GM06990 (cell line): Measurements from ENCODE around the gene HEXIM1.

Experiments
- DNase-seq: peaks from one replicate; pipeline ENCODE4 v3.0.0-alpha.2; 2011; ENCODE audit not compliant: insufficient read length; ENCODE audit errors: extremely low read depth
- H3K27me3 ChIP-seq: replicated peaks from 2 replicates; pipeline ENCODE4 v1.6.0; 2011; ENCODE audit warnings: low read length; ENCODE audit not compliant: control insufficient read depth, insufficient read depth
- H3K36me3 ChIP-seq: 2 replicates; pipeline ENCODE4 v1.5.1; 2011; ENCODE audit warnings: low read length; ENCODE audit not compliant: control insufficient read depth, insufficient read depth
- H3K4me3 ChIP-seq: replicated peaks from 2 replicates; pipeline ENCODE4 v1.5.1; 2011; ENCODE audit warnings: low read depth, mild to moderate bottlenecking, control low read depth, low read length
- CTCF ChIP-seq: IDR thresholded peaks from 2 replicates; pipeline ENCODE4 v1.5.1; 2011; ENCODE audit warnings: low read length, control low read depth, mild to moderate bottlenecking, inconsistent platforms; ENCODE audit not compliant: insufficient read depth, poor library complexity, severe bottlenecking

HEXIM1 gene

GRCh38 chr17:45146166-45146565 is 2.1 kb upstream of the HEXIM1 start:
- Histone ChIP-seq H3K4me3 (no peak overlapping the region), H3K27me3 (no peaks in the 10 kb centered on the region), H3K36me3 (no peaks in the 10 kb centered on the region; the same call in 1 of the 2 replicates)
- no peak for DNase-seq
- no peak for TF ChIP-seq CTCF

- H3K4me3 ChIP-seq, result peak overlapping the region; percentile 73
- no peak for TF ChIP-seq CTCF
- no peak for DNase-seq
- H3K36me3 ChIP-seq, result no peaks in the 10 kb centered on the region; the same call in 1 of the 2 replicates
- no peaks in the 10 kb centered on the region for H3K27me3 ChIP-seq
Measured at GRCh38 chr17:45146592-45146889, 1.7 kb upstream of the HEXIM1 start.

GRCh38 chr17:45146890-45147580 is 1.2 kb upstream of the HEXIM1 start:
- TF ChIP-seq CTCF, result no peak
- no peak for DNase-seq
- no peaks in the 10 kb centered on the region for H3K27me3 ChIP-seq
- no peaks in the 10 kb centered on the region; the same call in 1 of the 2 replicates for H3K36me3 ChIP-seq
- H3K4me3 ChIP-seq, result peak overlapping the region; percentile 73

GRCh38 chr17:45147581-45148182 is 593 bp upstream of the HEXIM1 start:
- H3K36me3 ChIP-seq, result no peaks in the 10 kb centered on the region; the same call in 1 of the 2 replicates
- DNase-seq, result peak; percentile 91
- no peak for TF ChIP-seq CTCF
- H3K4me3 ChIP-seq, result peak overlapping the region; percentile 73
- no peaks in the 10 kb centered on the region for H3K27me3 ChIP-seq

- peak; percentile 85 for DNase-seq
- TF ChIP-seq CTCF, result peak; percentile 97
- Histone ChIP-seq H3K27me3 (no peaks in the 10 kb centered on the region), H3K4me3 (peak overlapping the region; percentile 98), H3K36me3 (no peaks in the 10 kb centered on the region; the same call in 1 of the 2 replicates)
Measured at GRCh38 chr17:45149037-45149668, 878 bp downstream of the HEXIM1 start.
